RWPE2 (cell line): ENCODE measurements around the gene YWHAQ.
"Not testable (repeated sequence)": the region's sequence is repeated elsewhere in the genome, so short reads cannot be mapped to it uniquely, and the experiment has no call there.

Experiments
- ATAC-seq: fragments of 200-7000 bp; cut with Tn5 transposase; 3 replicates; pipeline ENCODE4 v1.9.1; 2021; ENCODE audit warnings: low read depth
- DNase-seq: peaks from one replicate; pipeline ENCODE4 v3.0.0-alpha.2; 2020; ENCODE audit warnings: low spot score
- H3K27ac ChIP-seq: fragments of 450-650 bp; 2 replicates; pipeline ENCODE4 v1.5.1; 2017; ENCODE audit warnings: mild to moderate bottlenecking; ENCODE audit not compliant: poor library complexity, severe bottlenecking
- H3K27me3 ChIP-seq: fragments of 250-450 bp; sonication (Bioruptor Pico); 2 replicates; pipeline ENCODE4 v1.5.1; 2021; ENCODE audit warnings: mild to moderate bottlenecking, moderate library complexity; ENCODE audit not compliant: insufficient read depth, poor library complexity, severe bottlenecking
- H3K36me3 ChIP-seq: fragments of 250-450 bp; sonication (Bioruptor Pico); 2 replicates; pipeline ENCODE4 v1.5.1; 2020; ENCODE audit warnings: low read depth, mild to moderate bottlenecking, moderate library complexity
- H3K4me1 ChIP-seq: fragments of 250-450 bp; sonication (Bioruptor Pico); 2 replicates; pipeline ENCODE4 v1.5.1; 2021; ENCODE audit warnings: mild to moderate bottlenecking, moderate library complexity; ENCODE audit not compliant: insufficient read depth, poor library complexity, severe bottlenecking
- H3K4me3 ChIP-seq: fragments of 250-450 bp; sonication (Bioruptor Pico); 2 replicates; pipeline ENCODE4 v1.5.1; 2021; ENCODE audit warnings: mild to moderate bottlenecking, moderate library complexity; ENCODE audit not compliant: severe bottlenecking
- H3K9me3 ChIP-seq: fragments of 250-450 bp; sonication (Bioruptor Pico); 2 replicates; pipeline ENCODE4 v1.5.1; 2021; ENCODE audit warnings: mild to moderate bottlenecking, moderate library complexity; ENCODE audit not compliant: severe bottlenecking
- TF ChIP-seq, protein P1 (sequence below): fragments of 450-650 bp; IDR thresholded peaks from one replicate; pipeline ENCODE4 v1.5.1; 2017; ENCODE audit warnings: mild to moderate bottlenecking, moderate library complexity; ENCODE audit not compliant: poor library complexity, severe bottlenecking

YWHAQ gene

DNA sequence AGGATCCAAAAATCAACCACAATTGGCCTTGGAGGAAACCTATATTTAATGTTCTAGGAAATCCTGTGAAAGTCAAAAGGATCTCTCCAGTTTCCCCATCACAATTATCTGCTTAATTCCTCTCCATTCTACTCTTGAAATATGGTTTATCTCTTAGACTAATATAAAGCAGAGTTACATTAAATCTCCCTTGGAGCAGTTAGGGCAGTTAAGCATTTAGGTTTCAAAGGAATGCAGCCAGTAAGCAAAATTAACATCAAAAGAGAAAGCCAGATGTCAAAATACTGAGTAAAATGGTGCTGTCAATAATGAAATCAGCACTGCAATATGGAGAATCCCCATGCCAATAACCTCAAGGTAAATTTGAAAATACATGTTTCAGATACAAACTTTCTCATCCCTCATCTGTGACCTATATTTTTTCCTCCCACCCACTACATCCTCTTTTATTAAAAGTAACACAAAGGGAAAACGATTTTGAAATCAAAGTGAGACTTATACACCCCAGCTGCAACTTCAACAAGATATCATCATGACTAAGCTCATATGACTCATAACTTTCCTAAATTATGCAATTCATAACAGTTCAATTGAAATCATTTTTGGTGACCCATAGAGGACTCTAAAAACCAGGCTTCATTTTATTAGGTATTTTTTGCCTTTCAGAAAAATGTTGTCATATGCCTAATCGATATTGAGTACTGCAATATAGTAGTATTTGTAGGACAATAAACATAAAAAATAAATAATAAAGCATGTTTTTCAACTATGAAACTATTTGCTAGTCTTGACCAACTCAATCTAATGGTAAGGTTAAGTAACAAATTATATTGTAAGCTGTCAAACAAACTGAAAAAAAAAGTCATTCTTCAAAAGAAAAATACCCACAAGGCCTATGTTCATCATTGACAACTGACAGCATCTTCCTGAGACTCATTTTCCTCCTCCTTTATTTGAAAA lies 78.3 kb downstream of the YWHAQ start:
- no peak for DNase-seq
- peak; percentile 12 for ATAC-seq
- Histone ChIP-seq H3K9me3 (no peaks in the 10 kb centered on the region), H3K4me3 (no peak overlapping the region), H3K27ac (peak overlapping the region; percentile 83), H3K36me3 (no peaks in the 10 kb centered on the region), H3K4me1 (peaks cover 25% of the 10 kb centered on the region), H3K27me3 (no peaks in the 10 kb centered on the region)
- TF ChIP-seq, protein P1, sequence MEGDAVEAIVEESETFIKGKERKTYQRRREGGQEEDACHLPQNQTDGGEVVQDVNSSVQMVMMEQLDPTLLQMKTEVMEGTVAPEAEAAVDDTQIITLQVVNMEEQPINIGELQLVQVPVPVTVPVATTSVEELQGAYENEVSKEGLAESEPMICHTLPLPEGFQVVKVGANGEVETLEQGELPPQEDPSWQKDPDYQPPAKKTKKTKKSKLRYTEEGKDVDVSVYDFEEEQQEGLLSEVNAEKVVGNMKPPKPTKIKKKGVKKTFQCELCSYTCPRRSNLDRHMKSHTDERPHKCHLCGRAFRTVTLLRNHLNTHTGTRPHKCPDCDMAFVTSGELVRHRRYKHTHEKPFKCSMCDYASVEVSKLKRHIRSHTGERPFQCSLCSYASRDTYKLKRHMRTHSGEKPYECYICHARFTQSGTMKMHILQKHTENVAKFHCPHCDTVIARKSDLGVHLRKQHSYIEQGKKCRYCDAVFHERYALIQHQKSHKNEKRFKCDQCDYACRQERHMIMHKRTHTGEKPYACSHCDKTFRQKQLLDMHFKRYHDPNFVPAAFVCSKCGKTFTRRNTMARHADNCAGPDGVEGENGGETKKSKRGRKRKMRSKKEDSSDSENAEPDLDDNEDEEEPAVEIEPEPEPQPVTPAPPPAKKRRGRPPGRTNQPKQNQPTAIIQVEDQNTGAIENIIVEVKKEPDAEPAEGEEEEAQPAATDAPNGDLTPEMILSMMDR, result no peak

DNA sequence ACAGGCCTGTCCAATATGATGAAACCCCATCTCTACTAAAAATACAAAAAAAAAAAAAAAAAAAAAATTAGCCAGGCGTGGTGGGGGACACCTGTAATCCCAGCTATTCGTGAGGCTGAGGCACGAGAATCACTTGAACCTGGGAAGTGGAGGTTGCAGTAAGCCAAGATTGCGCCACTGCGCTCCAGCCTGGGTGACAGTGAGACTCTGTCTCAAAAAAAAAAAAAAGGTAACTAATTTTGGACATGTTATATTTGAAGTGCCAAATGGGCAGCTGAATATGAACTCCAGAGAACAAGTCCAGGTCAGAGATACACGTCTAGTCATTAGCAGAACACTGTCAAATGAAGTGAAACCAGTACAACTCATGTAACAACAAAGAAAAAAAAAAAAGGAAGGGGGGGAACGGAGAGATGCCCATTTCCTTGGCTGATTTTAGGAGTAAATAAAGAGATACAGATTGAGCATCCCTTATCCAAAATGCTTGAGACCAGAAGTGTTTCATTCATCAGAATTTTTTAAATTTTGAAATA lies 79.9 kb downstream of the YWHAQ start:
- not testable (repeated sequence) for H3K36me3 ChIP-seq, H3K27me3 ChIP-seq, H3K9me3 ChIP-seq, ATAC-seq, H3K27ac ChIP-seq, DNase-seq, H3K4me3 ChIP-seq
- H3K4me1 ChIP-seq, result peaks cover 25% of the 10 kb centered on the region

DNA sequence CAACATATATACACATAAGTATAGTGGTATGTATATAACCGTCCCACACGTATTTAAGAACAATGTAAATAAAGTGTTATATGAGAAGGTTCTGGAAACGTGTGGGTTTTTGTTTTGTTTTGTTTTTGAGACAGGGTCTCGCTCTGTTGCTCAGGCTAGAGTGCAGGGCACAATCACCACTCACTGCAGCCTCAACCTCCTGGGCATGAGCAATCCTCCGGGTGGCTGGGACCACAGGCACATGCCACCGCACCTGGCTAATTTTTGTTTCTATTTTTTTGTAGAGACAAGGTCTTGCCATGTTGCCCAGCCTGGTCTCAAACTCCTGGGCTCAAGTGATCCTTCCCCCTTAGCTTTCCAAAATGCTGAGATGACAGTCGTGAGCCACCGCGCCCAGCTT lies 81.4 kb downstream of the YWHAQ start:
- H3K4me3 ChIP-seq, result no peak overlapping the region
- H3K9me3 ChIP-seq, result no peaks in the 10 kb centered on the region

DNA sequence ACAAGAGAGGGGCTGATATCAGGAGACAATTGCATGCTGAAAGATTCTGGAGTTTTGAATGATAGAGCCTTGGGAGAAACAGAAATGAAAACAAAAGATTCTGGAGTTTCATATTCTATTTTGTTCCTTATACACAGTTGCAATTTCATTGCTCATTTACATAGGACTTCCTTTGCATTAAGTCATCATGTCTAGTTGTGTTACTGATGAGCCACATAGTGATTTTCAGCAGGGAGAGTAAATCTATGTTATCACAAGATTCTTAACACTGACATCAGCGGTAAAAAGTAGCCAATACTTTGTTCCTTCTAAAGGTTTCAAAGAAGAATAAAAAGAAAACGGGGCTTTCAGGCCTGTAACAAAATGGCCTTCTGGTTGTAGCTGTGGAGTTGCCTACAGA lies 82.3 kb downstream of the YWHAQ start:
- Histone ChIP-seq H3K4me1 (peaks cover 20% of the 10 kb centered on the region), H3K4me3 (no peak overlapping the region), H3K36me3 (no peaks in the 10 kb centered on the region), H3K9me3 (no peaks in the 10 kb centered on the region), H3K27ac (no peak overlapping the region), H3K27me3 (no peaks in the 10 kb centered on the region)
- TF ChIP-seq, protein P1, result no peak
- DNase-seq (no peak), ATAC-seq (no peak)

More for the DNA sequence above, 81.4 kb downstream of the YWHAQ start:
- no peak for DNase-seq
- Histone ChIP-seq H3K36me3 (no peaks in the 10 kb centered on the region), H3K27ac (no peak overlapping the region), H3K4me1 (peaks cover 23% of the 10 kb centered on the region), H3K27me3 (no peaks in the 10 kb centered on the region)
- TF ChIP-seq, protein P1, result no peak
- no peak for ATAC-seq

DNA sequence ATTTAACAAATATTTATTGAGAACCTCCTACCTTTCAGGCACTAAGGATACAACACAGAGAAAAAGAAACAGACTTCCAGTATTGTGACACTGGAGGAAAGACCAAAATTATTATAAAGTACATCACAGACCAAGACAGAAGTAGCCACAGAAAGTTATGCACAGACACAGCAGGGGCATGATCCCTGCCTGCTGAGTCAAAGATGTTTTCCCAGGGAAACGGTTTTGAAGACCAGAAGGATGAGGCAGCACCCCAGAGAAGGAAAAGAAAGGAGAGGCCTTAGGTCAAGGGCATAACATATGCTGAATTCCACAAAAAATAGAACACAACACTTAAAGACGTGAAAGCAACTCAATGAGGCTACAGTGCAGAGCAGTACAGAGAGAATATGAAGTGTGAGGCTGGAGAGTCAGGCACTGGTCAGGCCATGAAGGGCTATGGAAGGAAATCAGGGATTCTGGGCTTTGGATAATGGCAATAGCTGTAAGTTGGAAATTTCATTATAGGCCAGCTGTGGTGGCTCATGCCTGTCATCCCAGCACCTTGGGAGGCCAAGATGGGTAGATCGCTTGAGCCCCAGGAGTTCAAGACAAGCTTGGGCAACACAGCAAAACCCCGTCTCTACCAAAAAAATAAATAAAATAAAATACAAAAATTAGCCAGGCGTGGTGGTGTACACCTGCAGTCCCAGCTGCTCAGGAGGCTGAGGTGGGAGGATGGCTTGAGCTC lies 83.4 kb downstream of the YWHAQ start:
- ATAC-seq, result no peak
- no peaks in the 10 kb centered on the region; the same call in 1 of the 2 replicates for H3K36me3 ChIP-seq
- peaks cover 12% of the 10 kb centered on the region for H3K4me1 ChIP-seq
- H3K27me3 ChIP-seq, result no peaks in the 10 kb centered on the region
- no peak overlapping the region for H3K27ac ChIP-seq
- no peak overlapping the region for H3K4me3 ChIP-seq
- TF ChIP-seq, protein P1, result no peak
- no peaks in the 10 kb centered on the region for H3K9me3 ChIP-seq
- DNase-seq, result no peak
